Suprapubic skin (tissue), 4 donors: ENCODE data around the gene ADGRG7.

Experiments used
- CTCF ChIP-seq, 2 donors: fragments of 200-600 bp in 1 of 2; fragments of 450-650 bp in 1 of 2; sonication (generic) in 1 of 2; IDR thresholded peaks; one replicate each; pipeline ENCODE4 v1.5.1; 2016 to 2019; ENCODE audit warnings: antibody characterized with exemption in 2 of 2, mild to moderate bottlenecking in 1 of 2, moderate library complexity in 1 of 2
- EP300 ChIP-seq: sonication (generic); formaldehyde crosslinking; IDR thresholded peaks from one replicate; pipeline ENCODE4 v1.6.1; 2017; ENCODE audit warnings: antibody characterized with exemption
- POLR2AphosphoS5 ChIP-seq, 3 donors: sonication (generic); formaldehyde crosslinking; IDR thresholded peaks; one replicate each; pipeline ENCODE4 v1.6.1; 2017; ENCODE audit warnings: antibody characterized with exemption in 3 of 3

- TF ChIP-seq EP300 (no peak), CTCF (IDR thresholded peaks at IDR 0.05) (no peak), POLR2AphosphoS5 (IDR thresholded peaks at IDR 0.05) (no peak)
Observed at GRCh38 chr3:100615684-100616083, 6.3 kb downstream of the ADGRG7 start.
